Measurements from ENCODE around the gene EBF3.

The EBF3 gene

DNA sequence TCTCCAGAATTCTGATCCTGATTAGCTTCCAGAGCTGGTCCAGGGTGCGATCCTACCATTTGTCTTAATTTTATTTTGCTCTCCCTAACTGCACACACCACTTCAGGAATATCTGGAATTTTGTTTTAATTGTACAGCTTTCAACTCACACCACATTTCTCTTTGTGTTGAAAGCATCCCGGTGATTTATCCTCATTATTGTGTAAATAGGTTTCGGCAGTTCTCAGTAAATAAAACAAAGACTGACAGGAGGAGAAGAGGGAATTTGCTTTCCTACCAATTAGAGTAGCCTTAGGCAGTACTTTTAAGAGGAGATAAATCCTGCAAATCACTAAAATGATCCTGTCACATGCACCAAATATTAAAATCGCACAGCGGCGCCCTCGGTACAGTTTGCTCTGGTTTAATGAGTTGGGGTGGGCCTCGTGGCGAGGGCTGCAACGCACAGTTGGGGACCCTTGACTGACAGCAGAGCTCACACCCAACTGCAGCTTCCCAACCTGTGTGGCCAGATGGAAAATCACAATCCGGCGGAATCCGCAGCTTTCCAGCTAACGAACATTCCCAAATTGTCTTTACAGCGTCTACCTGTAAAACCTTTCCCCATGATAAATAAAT lies 62.6 kb downstream of the EBF3 start:
- H3K9ac ChIP-seq (ENCODE audit: insufficient read length, low read depth), result no peak overlapping the region
- TF ChIP-seq SUZ12 (IDR thresholded peaks at IDR 0.05; ENCODE audit: extremely low read depth, insufficient read depth, insufficient read length), result no peak
- TF ChIP-seq ZNF274 (IDR thresholded peaks at IDR 0.05; ENCODE audit: low read depth, low read length), result no peak
- no peak for TF ChIP-seq YY1 (IDR thresholded peaks at IDR 0.05; ENCODE audit: insufficient read depth, insufficient read length)
- H3K9me3 ChIP-seq (ENCODE audit: insufficient read depth, low read length), result no peaks in the 10 kb centered on the region
- H3K36me3 ChIP-seq (ENCODE audit: insufficient read depth, insufficient read length, low read length), result no peaks in the 10 kb centered on the region
- DNase-seq (ENCODE audit: low read depth, low spot score), result no peak
- peaks cover 4% of the 10 kb centered on the region for H3K4me1 ChIP-seq (ENCODE audit: insufficient read depth, insufficient read length)
- H3K4me3 ChIP-seq (ENCODE audit: insufficient read length, low read depth), result no peak overlapping the region
- H3K27me3 ChIP-seq (ENCODE audit: insufficient read depth, insufficient read length), result no peaks in the 10 kb centered on the region

DNA sequence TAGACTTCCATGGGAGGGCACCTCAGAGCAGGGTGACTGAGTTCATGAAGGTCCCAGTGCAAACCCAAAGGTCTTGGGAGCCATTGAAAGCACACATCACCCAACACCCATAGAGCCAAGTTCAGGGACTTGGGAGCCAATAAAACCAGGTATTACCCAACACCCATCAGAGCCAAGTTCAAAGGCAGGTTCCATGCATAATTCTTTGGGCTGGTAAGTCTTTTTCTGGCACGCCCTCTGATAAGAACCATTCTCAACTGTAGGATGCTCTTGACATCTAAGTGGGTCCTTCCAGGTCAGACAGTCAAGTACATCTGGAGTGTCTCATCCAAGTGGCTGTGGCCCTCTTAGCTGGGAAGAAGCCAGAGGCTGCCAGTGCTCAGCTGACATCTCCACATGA lies 63.2 kb downstream of the EBF3 start:
- H3K4me3 ChIP-seq (ENCODE audit: insufficient read length, low read depth), result no peak overlapping the region
- no peak overlapping the region for H3K9ac ChIP-seq (ENCODE audit: insufficient read length, low read depth)
- no peaks in the 10 kb centered on the region for H3K36me3 ChIP-seq (ENCODE audit: insufficient read depth, insufficient read length, low read length)
- no peak for DNase-seq (ENCODE audit: low read depth, low spot score)
- no peaks in the 10 kb centered on the region for H3K27me3 ChIP-seq (ENCODE audit: insufficient read depth, insufficient read length)
- H3K9me3 ChIP-seq (ENCODE audit: insufficient read depth, low read length), result no peaks in the 10 kb centered on the region
- peaks cover 4% of the 10 kb centered on the region for H3K4me1 ChIP-seq (ENCODE audit: insufficient read depth, insufficient read length)
- no peak for TF ChIP-seq ZNF274 (IDR thresholded peaks at IDR 0.05; ENCODE audit: low read depth, low read length)
- TF ChIP-seq YY1 (IDR thresholded peaks at IDR 0.05; ENCODE audit: insufficient read depth, insufficient read length), result no peak

DNA sequence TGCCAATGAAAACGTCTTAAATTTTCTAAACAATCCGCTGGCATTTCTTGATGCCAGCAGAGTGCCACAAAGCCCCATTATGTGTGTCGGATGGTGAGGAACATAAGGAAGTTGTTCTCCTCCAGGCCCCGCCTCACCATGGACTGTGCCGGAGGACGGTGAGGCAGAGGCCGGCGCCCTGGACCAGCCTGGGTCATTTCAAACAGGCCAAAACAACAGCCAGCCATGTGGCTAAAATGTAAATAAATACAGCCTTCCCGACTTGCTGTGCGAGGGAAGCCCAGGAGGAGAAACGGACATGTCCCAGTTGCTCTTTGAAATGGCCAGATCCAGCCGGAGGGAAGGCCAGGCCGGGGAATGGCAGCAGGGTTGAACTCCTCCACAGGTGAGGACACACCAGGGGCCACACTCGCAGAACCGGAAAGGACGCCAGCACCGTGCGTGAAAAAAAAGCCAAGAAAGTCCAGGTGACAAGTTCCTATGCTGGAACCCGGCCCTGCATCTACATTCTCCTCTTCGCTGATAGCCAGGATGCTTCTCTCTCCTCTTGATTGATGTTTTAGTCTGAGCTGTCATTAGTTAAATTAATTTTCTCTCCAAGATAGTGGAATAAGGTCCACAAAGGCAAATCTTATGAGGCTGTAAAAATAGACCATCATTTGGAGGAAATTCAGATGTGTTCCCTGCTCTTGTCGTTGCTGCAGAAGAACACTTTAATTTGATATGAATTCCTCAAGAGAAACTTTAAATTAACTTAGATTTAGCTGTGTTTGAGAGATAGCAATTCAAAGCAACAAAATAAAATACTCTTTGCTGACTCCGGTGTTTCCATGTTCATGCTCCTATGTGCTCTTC lies 64.6 kb downstream of the EBF3 start:
- H3K4me3 ChIP-seq (ENCODE audit: insufficient read length, low read depth), result no peak overlapping the region
- H3K4me1 ChIP-seq (ENCODE audit: insufficient read depth, insufficient read length), result peaks cover 4% of the 10 kb centered on the region
- H3K27me3 ChIP-seq (ENCODE audit: insufficient read depth, insufficient read length), result no peaks in the 10 kb centered on the region

DNA sequence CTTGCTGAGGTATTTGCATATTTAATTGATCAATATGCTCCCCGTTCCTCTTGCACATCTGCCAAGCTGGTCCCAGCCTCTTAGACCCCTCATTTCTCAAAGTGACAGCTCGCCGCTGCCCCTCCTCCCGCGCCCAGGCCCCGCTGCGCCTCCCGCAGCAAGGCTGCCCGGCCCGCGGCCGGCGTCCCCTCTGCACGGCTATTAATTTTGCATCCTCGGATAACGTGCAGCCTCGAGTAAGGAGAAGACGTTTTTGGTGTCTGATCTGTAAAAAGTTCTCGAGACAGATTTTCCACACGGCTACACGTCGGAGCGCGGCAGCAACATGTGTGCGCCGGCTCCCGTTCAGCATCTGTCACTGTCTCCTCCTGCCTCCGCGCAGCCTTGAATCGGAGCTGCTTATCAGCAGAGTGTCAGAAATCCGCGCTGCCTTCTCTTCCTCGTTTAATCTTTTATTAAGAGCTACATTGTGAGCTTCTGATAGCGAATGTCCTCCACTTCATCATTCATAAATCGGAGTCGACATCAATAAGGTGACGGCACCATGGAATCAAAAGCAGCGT lies 65.3 kb downstream of the EBF3 start:
- no peak for TF ChIP-seq SUZ12 (IDR thresholded peaks at IDR 0.05; ENCODE audit: extremely low read depth, insufficient read depth, insufficient read length)
- TF ChIP-seq YY1 (IDR thresholded peaks at IDR 0.05; ENCODE audit: insufficient read depth, insufficient read length), result no peak
- TF ChIP-seq ZNF274 (IDR thresholded peaks at IDR 0.05; ENCODE audit: low read depth, low read length), result no peak
- no peaks in the 10 kb centered on the region for H3K9me3 ChIP-seq (ENCODE audit: insufficient read depth, low read length)
- H3K9ac ChIP-seq (ENCODE audit: insufficient read length, low read depth), result no peak overlapping the region
- no peaks in the 10 kb centered on the region for H3K27me3 ChIP-seq (ENCODE audit: insufficient read depth, insufficient read length)
- H3K36me3 ChIP-seq (ENCODE audit: insufficient read depth, insufficient read length, low read length), result no peaks in the 10 kb centered on the region
- peaks cover 4% of the 10 kb centered on the region for H3K4me1 ChIP-seq (ENCODE audit: insufficient read depth, insufficient read length)
- H3K4me3 ChIP-seq (ENCODE audit: insufficient read length, low read depth), result no peak overlapping the region
- DNase-seq (ENCODE audit: low read depth, low spot score), result no peak

More for the DNA sequence above, 64.6 kb downstream of the EBF3 start:
- no peak for DNase-seq (ENCODE audit: low read depth, low spot score)
- Histone ChIP-seq H3K9me3 (ENCODE audit: insufficient read depth, low read length) (no peaks in the 10 kb centered on the region), H3K9ac (ENCODE audit: insufficient read length, low read depth) (no peak overlapping the region), H3K36me3 (ENCODE audit: insufficient read depth, insufficient read length, low read length) (no peaks in the 10 kb centered on the region)
- TF ChIP-seq SUZ12 (IDR thresholded peaks at IDR 0.05; ENCODE audit: extremely low read depth, insufficient read depth, insufficient read length), result no peak
- TF ChIP-seq YY1 (IDR thresholded peaks at IDR 0.05; ENCODE audit: insufficient read depth, insufficient read length), result no peak
- no peak for TF ChIP-seq ZNF274 (IDR thresholded peaks at IDR 0.05; ENCODE audit: low read depth, low read length)

DNA sequence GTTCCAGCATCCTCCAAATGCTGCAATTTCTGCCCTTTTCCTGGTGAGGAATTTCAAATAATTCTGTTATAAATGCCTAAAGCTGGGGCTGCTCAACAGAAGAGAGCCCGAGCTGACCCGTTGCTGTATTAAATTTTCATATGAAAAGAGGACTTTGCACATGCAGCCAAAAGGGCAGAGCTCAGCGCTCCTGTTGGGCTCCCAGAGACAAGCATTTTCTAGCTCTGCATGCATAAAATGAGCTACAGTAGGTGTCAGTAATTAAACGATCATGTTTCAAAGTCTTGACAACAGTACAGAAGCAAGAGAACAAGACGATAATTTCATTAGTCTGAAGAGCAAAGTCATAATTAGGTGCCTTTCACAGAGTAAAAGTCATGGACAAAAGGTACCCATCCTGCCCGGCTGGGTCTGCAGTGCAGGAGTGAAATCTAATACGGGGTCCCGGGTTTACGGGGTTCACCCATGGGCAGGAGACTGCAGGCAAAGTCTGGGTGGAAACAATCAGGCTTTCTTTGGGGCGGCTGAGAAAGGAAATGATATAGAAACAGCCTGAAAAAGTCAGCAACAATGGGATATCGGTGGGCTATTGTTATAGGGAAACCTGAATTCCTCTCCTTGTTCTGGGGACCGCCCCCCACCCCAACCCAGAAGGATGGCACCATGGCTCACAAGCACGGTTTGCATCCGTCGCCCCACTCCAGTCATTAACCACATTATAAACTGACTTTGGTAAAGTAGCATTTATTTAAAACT lies 66.0 kb downstream of the EBF3 start:
- Histone ChIP-seq H3K4me3 (ENCODE audit: insufficient read length, low read depth) (no peak overlapping the region), H3K27me3 (ENCODE audit: insufficient read depth, insufficient read length) (no peaks in the 10 kb centered on the region), H3K9me3 (ENCODE audit: insufficient read depth, low read length) (no peaks in the 10 kb centered on the region), H3K4me1 (ENCODE audit: insufficient read depth, insufficient read length) (peaks cover 4% of the 10 kb centered on the region), H3K36me3 (ENCODE audit: insufficient read depth, insufficient read length, low read length) (no peaks in the 10 kb centered on the region), H3K9ac (ENCODE audit: insufficient read length, low read depth) (peak overlapping the region; percentile 8)
- TF ChIP-seq SUZ12 (IDR thresholded peaks at IDR 0.05; ENCODE audit: extremely low read depth, insufficient read depth, insufficient read length) (no peak), ZNF274 (IDR thresholded peaks at IDR 0.05; ENCODE audit: low read depth, low read length) (no peak), YY1 (IDR thresholded peaks at IDR 0.05; ENCODE audit: insufficient read depth, insufficient read length) (no peak)
- DNase-seq (ENCODE audit: low read depth, low spot score), result no peak

DNA sequence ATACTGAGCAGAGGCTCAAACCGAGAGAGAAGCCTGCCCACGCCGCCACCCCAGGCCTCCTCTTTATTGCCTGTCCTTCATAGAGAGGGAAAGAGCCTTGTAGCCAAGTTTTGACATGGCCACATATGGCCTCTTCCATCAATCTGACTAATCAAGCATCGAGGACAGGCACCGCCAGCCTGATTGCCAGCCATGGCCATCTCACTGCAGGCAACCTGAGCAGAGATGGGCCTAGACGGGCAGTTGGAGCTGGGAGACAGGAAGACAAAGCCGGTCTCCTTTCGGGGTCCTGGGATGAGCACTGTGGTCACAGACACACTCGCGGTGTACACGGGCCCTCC lies 67.2 kb downstream of the EBF3 start:
- DNase-seq (ENCODE audit: low read depth, low spot score), result no peak
- Histone ChIP-seq H3K36me3 (ENCODE audit: insufficient read depth, insufficient read length, low read length) (no peaks in the 10 kb centered on the region), H3K27me3 (ENCODE audit: insufficient read depth, insufficient read length) (no peaks in the 10 kb centered on the region), H3K9ac (ENCODE audit: insufficient read length, low read depth) (no peak overlapping the region), H3K9me3 (ENCODE audit: insufficient read depth, low read length) (no peaks in the 10 kb centered on the region), H3K4me3 (ENCODE audit: insufficient read length, low read depth) (no peak overlapping the region), H3K4me1 (ENCODE audit: insufficient read depth, insufficient read length) (peaks cover 4% of the 10 kb centered on the region)
- TF ChIP-seq YY1 (IDR thresholded peaks at IDR 0.05; ENCODE audit: insufficient read depth, insufficient read length), result no peak
